ENCODE data around the gene QSOX2. TPM values are rescaled to one million over a fixed set of nuclear protein-coding genes. Genes with fewer than 3 reads are reported as not detected.
"Not testable (repeated sequence)": the region's sequence is repeated elsewhere in the genome, so short reads cannot be mapped to it uniquely, and the experiment has no call there.

Gene QSOX2
- polyA plus RNA-seq, 1 experiment: 14.7 TPM

DNA sequence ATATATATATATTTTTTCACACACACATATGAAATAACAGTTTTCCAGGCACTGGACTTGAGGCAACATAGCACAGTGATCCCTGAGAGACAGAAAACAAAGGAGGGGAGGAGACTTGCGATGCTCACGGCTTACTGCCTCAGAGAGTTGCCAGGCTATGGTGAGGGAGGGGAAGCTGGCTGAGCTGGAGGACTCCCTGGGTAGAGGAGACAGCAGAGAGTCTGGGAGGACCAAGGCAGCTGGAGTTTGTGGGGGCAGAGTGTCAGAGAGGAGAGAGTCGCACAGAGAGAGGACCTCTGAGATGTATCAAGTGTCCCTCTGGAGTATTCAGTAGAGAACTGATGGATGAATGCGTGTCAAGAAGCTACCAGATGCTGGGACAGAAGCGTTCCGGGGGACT lies 23.1 kb upstream of the QSOX2 start:
- H3K27me3 ChIP-seq (ENCODE audit: control insufficient read depth, insufficient read depth, low read length): peaks cover 22% of the 10 kb centered on the region
- H3K27ac ChIP-seq (ENCODE audit: low read depth, low read length): no peak overlapping the region
- ChIA-PET POLR2A (interaction anchor here (1.6 kb wide), 1 partner anchor 20 kb away, joined by 3 read pairs; no protein-coding TSS in a partner anchor), CTCF (interaction anchor here (1.1 kb wide), 1 partner anchor 101 kb away, joined by 3 read pairs; no protein-coding TSS in a partner anchor)
- H3K9me3 ChIP-seq (ENCODE audit: control insufficient read depth, insufficient read depth, low read length): no peaks in the 10 kb centered on the region; the same call in none of the 2 replicates
- no peak for DNase-seq (ENCODE audit: low read depth, low spot score)
- no peak overlapping the region for H3K4me3 ChIP-seq (ENCODE audit: low read depth, low read length)
- TF ChIP-seq, protein P1, sequence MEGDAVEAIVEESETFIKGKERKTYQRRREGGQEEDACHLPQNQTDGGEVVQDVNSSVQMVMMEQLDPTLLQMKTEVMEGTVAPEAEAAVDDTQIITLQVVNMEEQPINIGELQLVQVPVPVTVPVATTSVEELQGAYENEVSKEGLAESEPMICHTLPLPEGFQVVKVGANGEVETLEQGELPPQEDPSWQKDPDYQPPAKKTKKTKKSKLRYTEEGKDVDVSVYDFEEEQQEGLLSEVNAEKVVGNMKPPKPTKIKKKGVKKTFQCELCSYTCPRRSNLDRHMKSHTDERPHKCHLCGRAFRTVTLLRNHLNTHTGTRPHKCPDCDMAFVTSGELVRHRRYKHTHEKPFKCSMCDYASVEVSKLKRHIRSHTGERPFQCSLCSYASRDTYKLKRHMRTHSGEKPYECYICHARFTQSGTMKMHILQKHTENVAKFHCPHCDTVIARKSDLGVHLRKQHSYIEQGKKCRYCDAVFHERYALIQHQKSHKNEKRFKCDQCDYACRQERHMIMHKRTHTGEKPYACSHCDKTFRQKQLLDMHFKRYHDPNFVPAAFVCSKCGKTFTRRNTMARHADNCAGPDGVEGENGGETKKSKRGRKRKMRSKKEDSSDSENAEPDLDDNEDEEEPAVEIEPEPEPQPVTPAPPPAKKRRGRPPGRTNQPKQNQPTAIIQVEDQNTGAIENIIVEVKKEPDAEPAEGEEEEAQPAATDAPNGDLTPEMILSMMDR (IDR thresholded peaks at IDR 0.05; ENCODE audit: low read depth, low read length): no peak

DNA sequence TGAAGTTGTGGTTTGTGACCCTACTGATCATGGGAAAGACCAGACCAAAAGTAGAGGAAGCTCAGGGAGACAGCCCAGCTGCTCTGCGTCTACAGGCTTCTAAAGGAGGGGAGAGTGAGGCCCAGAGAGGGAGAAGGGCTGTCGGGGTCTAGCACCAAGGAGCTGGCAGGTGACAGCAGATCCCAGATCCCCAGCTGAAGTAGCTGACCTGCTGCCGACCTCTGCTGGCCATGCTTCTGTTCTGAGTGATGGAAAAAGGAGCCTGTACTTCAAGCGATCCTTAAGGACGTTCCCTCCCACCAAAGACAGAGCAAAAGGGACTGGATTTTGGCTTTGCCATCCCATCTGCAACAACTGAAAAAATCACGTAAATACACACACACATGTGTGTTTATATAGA lies 22.7 kb upstream of the QSOX2 start:
- CTCF ChIA-PET: interaction anchor here (0.5 to 1.1 kb wide), 3 partner anchors 100 to 236 kb away, joined by 3 read pairs; no protein-coding TSS in a partner anchor
- DNase-seq (ENCODE audit: low read depth, low spot score): no peak
- Histone ChIP-seq H3K27ac (ENCODE audit: low read depth, low read length) (no peak overlapping the region), H3K27me3 (ENCODE audit: control insufficient read depth, insufficient read depth, low read length) (peaks cover 19% of the 10 kb centered on the region), H3K9me3 (ENCODE audit: control insufficient read depth, insufficient read depth, low read length) (no peaks in the 10 kb centered on the region; the same call in none of the 2 replicates), H3K4me3 (ENCODE audit: low read depth, low read length) (no peak overlapping the region)
- POLR2A ChIA-PET: interaction anchor here (1.6 kb wide), 1 partner anchor 19 kb away, joined by 3 read pairs; no protein-coding TSS in a partner anchor
- TF ChIP-seq, protein P1 (IDR thresholded peaks at IDR 0.05; ENCODE audit: low read depth, low read length): 0 out of 2 replicates have a peak, but pooled peaks have one; percentile 12

DNA sequence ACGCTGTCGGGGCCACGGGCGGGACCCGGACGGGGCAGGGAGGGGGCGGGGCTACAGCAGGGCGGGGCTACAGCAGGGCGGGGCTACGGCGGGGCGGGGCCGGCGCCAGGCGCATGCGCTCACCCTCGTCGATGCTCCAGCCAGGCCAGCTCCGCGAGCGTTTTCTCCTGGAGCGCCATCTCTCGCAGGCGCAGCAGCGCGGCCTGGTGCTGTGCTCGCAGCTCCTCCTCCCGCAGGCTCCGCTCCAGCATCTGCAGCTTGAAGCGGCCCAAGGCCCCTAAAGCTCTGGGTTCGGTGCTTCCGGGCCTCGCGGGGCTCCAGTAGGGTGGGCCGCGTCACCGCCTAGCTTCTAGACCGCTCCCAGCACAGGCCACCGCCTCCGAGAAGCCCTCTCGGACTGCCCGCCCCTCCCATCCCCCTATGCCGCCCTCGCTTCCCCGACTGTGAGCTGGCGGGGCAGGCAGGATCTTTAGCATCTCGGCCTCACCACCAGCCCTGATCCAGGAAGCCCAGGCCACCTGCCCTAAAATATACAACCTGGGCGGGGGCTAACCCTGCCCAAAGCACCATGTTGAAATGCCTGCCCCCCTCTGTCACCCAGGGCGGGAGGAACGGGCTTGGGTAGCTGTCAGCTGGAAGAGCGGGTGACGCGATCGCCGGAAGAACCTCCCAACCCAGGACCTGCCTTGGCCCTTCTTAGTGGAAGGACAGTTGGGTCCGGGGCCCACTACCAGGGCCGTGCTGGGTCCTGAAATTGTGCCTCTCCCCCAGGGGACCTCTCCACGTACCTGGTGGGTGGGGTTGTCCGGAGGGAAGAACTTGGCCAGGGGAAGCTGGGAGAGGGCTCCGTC lies 21.9 kb upstream of the QSOX2 start:
- Histone ChIP-seq H3K4me3 (ENCODE audit: low read depth, low read length) (peak overlapping the region; percentile 60), H3K9me3 (ENCODE audit: control insufficient read depth, insufficient read depth, low read length) (no peaks in the 10 kb centered on the region; the same call in none of the 2 replicates), H3K27me3 (ENCODE audit: control insufficient read depth, insufficient read depth, low read length) (peaks cover 19% of the 10 kb centered on the region), H3K27ac (ENCODE audit: low read depth, low read length) (peak overlapping the region; percentile 39)
- peak; percentile 49 for DNase-seq (ENCODE audit: low read depth, low spot score)
- ChIA-PET CTCF (interaction anchor here (0.5 to 1.1 kb wide), 3 partner anchors 40 to 236 kb away, joined by 3 to 6 read pairs (median 3); no protein-coding TSS in a partner anchor), POLR2A (interaction anchor here (0.6 to 1.6 kb wide), 5 partner anchors 19 to 695 kb away, joined by 3 to 4 read pairs (median 3); no protein-coding TSS in a partner anchor)
- TF ChIP-seq, protein P1 (IDR thresholded peaks at IDR 0.05; ENCODE audit: low read depth, low read length): peak; percentile 36; the same call in 1 of the 2 replicates

DNA sequence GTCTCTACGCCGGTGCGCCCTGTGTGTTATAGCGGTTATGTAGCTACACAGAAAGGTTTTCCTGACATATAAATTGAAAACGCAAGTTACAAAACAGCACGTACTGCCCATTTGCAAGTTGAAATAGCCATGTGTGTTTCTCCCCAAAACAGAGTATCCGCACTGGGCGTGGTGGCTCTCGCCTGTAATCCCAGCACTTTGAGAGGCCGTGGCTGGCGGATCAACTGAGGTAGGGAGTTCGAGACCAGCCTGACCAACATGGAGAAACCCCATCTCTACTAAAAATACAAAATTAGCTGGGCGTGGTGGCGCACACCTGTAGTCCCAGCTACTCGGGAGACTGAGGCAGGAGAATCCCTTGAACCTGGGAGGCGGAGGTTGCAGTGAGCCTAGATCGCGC lies 21.0 kb upstream of the QSOX2 start:
- H3K27me3 ChIP-seq (ENCODE audit: control insufficient read depth, insufficient read depth, low read length): peaks cover 22% of the 10 kb centered on the region
- ChIA-PET CTCF (interaction anchor here (1.1 kb wide), 1 partner anchor 39 kb away, joined by 6 read pairs; no protein-coding TSS in a partner anchor), POLR2A (interaction anchor here (0.6 kb wide), 2 partner anchors 54 to 202 kb away, joined by 3 to 4 read pairs; no protein-coding TSS in a partner anchor)
- not testable (repeated sequence) for H3K9me3 ChIP-seq (ENCODE audit: control insufficient read depth, insufficient read depth, low read length); H3K27ac ChIP-seq (ENCODE audit: low read depth, low read length); DNase-seq (ENCODE audit: low read depth, low spot score)
- H3K4me3 ChIP-seq (ENCODE audit: low read depth, low read length): 0 out of 2 replicates have a peak overlapping the region, but pooled peaks have one; percentile 31

DNA sequence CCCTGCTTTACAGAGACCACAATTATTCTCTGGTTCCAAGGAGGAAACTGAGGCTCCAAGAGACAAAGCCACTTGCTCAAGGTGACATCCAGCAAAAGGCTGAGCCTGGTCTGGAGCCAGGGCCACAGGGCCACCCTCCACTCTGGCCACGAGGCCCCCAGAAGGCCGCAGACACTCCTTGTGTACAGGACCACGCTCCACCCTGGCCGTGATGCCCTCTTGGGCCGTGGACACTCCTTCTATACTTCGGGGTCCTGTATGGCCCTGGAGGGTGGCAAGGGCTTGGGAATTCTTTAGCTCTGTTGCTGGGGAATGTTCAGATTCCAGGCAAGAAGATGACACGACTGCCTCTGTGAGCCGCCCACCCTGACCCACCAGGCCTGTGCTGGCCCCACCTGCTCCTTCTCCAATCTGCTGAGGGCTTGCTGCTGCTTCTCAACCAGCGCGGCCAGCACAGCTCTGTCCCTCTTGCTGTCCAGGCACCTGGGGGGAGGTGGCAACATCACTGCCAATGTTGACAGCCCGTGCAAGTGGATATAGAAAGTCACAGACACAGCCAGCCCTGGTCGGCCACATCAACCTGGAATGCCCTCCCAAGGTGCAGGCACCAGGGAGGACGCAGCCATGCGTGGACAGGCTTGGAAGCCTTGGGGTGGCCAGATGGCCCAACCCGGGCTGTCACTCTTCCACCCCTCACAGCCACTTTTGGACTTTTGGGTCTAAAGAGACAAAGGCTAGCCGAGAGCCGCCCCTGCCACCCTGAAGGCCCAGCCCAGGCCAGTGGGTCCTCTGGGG lies 20.1 kb upstream of the QSOX2 start:
- POLR2A ChIA-PET: no interaction called here
- DNase-seq (ENCODE audit: low read depth, low spot score): no peak
- TF ChIP-seq, protein P1 (IDR thresholded peaks at IDR 0.05; ENCODE audit: low read depth, low read length): no peak
- CTCF ChIA-PET: no interaction called here
- no peak overlapping the region for H3K4me3 ChIP-seq (ENCODE audit: low read depth, low read length)
- H3K9me3 ChIP-seq (ENCODE audit: control insufficient read depth, insufficient read depth, low read length): no peaks in the 10 kb centered on the region; the same call in none of the 2 replicates
- H3K27ac ChIP-seq (ENCODE audit: low read depth, low read length): no peak overlapping the region
- H3K27me3 ChIP-seq (ENCODE audit: control insufficient read depth, insufficient read depth, low read length): peaks cover 30% of the 10 kb centered on the region

All from AG04450 (cell line).